HG02973 (cell line): ENCODE results near the gene DDX4.

Experiments
- ATAC-seq: cut with Tn5 transposase; IDR thresholded peaks from one replicate; pipeline ENCODE4 v1.9.1; 2021; ENCODE audit warnings: moderate library complexity; ENCODE audit not compliant: unreplicated experiment

Gene DDX4

GRCh38 chr5:55864606-55865541, 127.0 kb downstream of the DDX4 start:
- no peak for ATAC-seq

GRCh38 chr5:55865831-55866230, 128.0 kb downstream of the DDX4 start:
- no peak for ATAC-seq

GRCh38 chr5:55866485-55866884, 128.6 kb downstream of the DDX4 start:
- no peak for ATAC-seq
